Medulla oblongata (tissue), 1 donor: ENCODE results near the gene PYROXD2.

Experiments used
- DNase-seq: peaks from one replicate; pipeline ENCODE4 v3.0.0-alpha.2; 2015; ENCODE audit errors: extremely low spot score

Gene PYROXD2

DNA sequence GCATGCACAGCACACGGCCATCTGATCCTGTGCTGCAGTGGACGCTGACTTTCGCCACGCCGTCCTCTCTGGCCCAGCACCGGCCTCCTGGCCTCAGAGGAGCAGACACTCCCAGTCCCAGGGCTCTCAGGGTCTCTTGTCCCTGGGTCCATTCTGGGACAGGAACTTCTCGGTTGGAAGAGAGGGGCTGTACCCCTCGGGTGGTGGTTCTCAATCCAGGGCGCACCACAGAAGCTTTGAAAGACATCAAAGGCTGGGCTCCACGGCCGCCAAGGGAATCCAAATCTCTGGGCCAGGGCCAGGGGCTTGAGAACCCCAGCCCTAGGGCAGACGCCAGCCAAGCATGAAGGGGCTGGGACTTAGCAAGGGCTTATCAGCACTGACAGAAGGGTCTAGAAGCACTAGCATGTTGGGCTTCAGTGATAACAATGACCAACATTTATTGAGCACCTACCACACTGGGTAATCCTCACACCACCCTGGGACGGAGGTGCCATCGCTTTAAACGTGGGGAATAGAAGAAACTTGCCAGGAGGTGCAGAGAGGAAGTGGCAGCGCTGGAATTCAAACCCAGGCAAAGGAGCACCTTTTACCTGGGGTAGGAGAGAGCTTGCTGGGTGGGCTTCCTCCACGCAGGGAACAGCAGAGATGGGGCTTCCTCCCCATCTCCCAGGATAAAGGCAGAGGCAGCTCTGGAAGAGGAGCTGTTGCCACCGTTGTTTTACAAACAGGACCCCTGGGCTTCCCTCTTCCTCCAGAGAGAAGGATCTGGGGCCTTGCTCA, 1.8 kb upstream of the PYROXD2 start:
- no peak for DNase-seq

DNA sequence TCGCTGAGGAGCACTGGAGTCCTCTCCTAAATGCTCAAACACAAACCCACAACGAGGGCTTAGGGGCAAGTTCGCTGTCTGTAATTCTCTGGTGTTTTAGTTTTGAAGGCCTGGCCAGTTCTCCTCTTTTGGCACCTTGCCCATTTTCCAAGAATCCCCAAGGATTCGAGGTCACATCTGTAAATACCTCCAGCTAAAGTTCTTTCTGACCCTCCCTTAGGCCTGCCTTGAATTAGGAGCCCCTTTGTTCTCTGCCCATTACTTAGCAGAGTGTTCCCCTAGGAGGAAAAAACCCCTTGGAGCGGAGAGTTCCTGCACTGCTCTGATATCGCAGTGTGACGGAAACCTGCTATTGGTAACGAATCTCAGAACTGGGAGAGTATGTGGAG, 743 bp upstream of the PYROXD2 start:
- DNase-seq, result no peak

DNA sequence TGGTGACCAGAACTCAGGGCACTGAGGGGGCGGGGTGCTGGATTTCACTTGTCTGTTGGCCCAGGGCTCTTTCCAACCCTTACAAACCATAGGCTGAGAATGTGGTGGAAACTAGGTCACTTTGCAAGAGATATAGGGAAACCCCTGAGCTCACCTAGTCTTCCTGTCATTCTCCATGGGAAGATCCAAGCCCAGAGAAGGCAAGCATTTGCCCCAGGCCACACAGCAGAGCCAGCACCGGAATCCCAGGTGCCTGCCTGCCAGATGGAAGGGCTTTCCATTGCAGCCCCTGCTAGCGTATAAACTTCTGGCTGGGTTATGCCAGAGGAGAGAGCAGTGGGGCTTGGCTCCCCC, 427 bp downstream of the PYROXD2 start:
- no peak for DNase-seq

DNA sequence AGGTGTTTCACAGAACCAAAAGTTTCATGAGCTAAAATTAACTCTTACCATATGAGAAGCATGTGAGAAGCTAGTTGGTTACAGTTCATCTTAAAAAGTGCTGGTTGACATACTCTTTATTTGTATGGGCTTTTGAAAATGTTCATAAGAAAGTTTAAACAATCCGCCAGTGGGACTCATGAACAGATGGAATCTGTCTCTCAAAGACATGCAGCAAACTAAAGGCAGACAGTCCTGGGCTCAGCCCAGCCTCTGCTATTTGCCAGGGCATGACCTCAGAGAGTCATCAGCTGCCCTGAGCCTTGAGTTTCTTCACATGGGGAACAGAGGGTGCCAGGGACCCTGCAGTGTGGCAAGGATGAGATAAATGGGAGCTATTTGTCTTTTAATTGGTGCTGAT, 3.2 kb downstream of the PYROXD2 start:
- no peak for DNase-seq

DNA sequence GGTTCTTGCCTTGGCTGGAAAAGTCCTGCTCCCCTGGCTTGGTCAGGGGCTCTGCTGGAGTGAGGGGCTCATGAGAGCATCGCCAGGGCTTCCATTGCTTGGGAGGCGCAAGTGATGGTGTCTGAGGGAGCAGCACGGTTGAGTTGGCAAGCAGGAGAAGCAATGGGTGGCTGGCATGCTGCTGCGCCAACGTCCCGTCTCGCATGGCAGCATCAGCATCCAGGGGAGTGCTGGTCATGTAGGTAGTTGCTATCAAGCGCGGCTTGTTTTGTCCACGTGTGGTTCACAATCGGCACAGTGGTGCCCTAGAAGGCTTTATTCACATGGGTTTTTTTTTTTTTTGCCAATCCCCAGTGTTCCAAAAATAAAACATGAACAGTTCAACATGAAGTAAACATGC, 3.8 kb downstream of the PYROXD2 start:
- DNase-seq, result no peak

DNA sequence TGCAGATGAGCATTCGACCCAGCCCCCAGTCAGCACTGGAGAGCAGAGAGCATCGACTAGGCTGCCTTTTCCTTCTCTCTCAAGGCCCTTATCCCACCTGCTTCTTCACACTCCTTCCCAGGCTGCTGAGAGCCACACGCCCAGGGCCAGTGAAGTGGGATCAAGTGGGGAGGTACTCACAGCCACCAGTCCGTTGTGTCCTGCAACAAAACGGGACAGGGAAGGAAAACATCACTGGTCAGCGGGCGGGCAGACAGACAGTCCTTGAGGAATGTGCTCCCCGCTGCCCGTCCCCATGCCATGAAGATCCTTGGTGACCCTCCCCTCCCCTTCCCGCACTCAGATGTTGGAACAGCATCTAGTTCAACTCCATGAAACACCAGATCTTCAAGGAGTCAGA, 4.2 kb downstream of the PYROXD2 start:
- DNase-seq, result no peak

DNA sequence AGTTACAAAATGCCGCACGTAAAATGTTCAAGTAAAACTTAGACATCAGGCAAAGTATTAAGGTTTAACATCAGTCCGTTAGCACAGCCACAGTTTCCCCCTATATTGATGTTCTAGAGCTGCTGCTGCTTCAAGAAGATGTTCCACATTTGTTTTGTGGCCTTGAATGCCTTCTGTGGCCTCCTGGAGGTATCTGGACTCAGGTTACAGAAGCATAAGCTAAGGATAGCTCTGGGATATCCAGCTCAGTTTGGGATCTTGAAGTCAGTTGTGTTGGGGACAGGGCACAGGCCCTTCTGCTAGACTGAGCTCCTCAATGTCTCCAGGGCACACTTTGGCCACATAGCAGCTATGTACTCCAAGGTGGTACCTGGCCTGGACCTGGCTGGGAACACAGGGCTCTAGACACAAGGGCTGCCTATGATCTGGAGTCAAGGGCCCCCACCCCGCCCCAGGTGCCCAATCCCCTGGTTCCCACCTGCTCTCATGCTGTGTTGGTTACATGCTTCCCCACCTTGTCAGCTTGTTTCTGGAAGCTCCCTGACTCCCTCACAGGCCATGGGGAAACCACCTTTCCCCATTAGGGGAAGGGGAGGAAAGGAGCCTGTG, 4.7 kb downstream of the PYROXD2 start:
- DNase-seq, result no peak

DNA sequence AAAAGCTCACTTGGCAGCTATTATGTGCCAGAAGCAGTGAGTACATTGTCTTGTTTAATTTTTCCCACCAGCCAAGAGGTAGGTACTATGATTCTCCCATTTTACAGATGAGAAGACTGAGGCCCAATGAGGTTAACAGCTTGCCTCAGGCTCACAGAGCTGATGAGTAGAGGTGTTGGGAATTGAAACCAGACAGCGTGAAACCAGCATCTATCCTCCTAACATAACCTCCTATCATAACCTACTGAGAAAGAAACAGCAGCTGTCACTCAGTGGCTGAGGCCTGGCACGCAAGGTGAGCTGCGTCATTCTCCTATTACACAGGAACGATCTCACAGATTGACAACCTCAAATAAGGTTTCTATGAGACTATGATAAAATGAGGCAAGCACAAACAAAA, 6.2 kb downstream of the PYROXD2 start:
- no peak for DNase-seq

DNA sequence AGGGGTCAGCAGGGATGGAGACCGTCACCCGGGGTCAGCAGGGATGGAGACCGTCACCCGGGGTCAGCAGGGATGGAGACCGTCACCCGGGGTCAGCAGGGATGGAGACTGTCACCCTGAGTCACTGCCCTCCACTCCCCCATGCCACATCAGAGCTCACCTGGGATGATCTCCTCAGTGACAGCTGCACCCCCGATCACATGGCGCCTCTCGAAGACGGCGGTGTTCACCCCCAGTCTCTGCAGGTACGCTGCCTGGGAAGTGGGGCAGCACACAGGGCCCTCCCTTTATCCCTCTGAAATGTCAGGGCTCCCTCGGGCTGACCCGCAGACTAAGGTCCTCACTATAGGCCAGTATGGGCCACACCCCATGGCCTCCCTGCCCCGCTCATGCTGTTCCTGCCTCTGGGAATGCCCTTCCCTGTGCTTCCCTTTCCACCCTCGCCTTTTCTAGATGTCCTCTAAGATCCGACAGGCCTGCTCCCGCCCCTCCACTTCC, 7.2 kb downstream of the PYROXD2 start:
- DNase-seq, result no peak

DNA sequence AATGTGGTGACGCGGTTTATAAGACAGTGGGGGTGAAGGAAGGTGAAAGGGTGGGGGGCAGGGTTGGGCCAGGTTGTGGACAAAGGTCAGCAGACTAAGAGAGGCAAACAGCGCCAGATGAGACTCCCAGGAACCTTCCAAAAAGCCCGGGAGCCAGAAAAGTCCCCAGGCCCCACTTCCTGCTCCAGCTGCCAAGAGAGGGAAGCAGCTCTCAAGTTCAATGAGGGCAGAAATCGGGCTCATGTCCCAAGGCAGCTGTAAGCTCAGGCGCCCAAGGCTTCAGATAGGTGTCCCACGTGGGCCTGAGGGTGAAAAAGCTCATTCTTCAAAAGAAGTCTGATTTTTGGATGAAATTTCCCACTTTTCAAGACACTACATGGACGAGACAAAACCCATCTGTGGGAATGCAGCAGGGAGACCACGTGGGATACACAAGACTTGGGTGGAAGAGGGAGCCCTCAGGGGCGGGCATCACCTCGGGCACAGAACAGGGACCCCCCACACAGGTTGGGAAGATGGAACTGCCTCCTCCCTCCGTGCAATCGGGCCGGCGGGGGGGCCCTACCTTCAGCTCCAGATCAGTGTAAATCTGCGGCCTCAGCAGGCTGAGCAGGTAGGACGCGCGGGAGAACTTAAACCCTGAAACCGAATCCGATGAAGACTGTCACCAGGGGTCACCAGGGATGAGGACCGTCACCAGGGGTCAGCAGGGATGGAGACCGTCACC, 7.8 kb downstream of the PYROXD2 start:
- no peak for DNase-seq

DNA sequence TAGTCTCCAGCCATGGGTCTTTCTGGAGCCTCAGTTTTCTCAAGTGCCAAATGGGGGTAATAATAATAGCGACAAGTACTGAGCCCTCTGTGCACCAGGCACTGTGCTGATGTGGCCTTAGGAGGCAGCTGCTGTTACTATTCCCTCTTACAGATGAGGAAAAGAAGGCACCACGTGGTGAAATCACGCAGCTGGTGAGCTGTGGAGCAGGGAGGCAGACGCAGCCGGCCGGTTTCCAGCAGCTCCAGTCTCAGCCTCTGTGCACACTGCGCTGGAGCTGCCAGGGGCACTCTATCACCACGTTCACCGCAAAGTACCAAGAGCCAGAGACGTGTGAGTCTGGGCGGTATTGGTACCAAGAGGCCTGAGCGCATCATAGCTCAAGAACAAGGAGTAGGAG, 9.6 kb downstream of the PYROXD2 start:
- peak; percentile 45 for DNase-seq

DNA sequence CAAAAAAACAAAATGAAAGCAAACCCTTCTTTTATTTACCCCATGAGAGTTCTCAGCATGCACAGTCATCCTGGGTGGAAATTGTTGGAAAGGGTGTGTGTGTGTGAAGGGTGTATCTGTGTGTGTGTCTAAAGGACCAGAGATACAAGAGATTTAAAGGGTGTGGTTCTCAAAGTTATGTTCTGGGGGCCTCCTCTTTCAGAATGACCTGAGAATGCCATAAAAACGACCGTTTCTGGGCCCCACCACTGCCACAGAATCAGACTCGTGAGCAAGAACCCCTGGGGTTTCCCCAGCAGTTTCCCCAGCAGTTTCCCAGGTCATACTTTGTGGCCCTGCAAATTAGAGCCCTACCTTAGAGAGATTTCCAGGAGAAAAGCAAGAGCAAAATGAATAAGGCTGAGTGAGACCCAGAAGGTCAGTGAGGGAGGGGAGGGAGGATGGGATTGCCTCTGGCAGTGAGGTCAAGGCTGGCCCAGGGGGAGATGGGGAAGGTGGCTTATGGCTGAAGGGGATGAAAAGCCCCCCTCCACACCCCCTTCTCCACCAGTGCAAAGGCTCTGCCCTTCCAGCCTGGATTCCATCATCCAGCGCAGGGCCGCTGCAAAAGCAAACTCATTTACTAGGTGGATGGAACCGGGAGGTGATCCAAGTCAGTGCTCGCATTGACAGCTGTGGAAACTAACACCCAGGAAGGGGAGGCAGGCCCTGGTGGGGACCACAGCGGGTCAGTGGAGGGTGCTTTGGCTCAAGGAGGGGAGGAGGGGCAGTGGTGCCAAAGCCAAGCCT, 10.2 kb downstream of the PYROXD2 start:
- no peak for DNase-seq

DNA sequence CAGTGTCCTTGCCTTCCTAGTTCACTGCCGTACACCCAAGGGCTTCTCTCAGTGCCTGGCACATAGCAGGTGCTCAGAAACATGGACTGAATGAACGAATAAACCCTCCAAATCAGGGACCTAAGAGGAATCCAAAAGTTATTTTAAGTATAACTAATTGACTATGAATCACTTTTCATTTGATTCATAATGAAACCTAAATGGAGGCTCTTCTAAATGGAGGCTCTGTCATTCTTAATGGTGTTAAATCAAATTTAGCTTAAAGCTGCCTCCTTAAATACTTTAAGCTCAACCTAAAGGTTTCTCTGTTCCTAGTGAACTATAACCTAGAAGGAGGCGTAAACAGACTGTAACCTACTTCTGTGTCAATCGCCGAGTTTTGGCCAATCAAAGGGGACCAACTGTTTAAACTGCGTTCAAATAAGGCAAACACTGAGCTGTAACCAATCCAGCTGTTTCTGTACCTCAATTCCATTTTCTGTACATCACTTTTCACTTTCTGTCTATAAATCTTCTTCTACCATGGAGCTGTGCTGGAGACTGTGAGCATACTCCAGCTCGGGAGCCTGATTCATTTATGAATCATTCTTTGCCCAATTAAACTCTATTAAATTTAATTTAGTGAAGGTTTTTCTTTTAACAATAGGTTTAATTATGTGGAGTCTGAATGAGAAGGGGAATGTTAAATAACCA, 11.0 kb downstream of the PYROXD2 start:
- no peak for DNase-seq

DNA sequence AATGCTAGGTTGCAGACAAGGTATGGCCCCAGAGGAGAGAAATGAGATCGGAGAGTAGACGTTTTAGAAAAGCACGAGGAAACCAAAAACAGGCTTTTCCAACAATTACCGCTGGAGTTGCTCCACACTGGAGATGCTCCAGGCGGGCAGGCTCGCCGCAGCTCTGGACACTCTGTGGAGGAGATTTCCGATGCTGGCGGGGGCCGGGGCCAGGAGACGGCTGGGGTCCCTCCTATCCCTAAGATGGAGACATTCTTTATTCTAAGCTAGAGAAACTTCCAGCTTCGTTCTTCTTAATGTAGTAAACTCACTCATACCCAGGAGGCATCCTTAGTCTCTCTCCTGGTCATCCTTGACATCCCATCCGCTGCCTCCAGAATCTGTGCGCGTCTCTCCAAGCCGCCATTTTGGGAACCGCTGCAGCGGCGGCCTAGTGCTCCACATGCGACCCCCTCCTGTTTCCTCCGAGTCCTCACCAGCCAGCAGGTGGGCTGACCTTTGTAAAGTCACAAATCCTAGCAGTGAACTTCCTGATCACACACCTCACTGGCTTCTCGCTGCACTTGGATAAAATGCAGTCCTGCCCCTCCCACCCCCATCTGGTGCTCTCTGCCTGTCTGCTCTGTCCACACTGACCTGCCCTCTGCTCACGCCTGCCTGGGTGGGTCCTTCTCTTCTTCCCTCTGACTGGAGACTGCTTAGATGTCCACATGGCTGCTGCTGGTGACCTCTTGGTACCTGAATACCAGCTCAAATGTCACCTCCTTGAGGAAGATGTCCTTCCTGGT, 11.9 kb downstream of the PYROXD2 start:
- DNase-seq, result no peak

DNA sequence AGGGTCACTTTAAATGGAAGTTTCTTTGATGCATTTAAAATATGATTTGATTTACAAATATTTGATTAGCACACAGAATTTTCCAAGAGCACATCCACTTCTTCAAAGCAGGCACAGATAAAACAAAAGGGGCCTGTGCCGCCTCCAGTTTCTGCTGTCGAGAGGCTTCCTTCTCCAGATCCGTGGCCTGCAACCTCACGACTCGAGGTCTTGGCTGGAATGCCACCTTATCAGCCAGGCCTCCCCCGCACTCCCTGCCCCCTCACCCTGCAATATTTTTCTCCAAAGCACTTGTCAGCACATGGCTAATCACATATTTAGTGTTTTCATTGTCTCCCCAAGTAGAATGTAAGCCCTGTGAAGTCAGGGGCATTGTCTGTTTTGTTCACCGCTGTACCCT, 12.5 kb downstream of the PYROXD2 start:
- DNase-seq, result no peak

DNA sequence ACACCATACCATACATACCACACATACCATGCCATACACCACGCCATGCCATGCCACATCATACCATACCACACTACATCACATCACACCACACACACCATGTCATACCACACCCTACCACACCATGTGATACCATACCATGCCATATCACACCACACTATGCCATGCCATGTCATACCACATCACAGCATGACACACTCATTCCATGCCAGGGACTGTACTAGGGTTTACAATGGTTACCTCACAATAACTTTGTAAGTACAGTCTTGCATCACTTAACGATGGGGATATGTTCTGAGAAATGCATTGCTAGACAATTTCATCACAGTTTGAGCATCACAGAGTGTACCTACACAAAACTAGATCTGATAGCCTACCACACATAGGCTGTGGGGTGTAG, 14.5 kb downstream of the PYROXD2 start:
- no peak for DNase-seq

DNA sequence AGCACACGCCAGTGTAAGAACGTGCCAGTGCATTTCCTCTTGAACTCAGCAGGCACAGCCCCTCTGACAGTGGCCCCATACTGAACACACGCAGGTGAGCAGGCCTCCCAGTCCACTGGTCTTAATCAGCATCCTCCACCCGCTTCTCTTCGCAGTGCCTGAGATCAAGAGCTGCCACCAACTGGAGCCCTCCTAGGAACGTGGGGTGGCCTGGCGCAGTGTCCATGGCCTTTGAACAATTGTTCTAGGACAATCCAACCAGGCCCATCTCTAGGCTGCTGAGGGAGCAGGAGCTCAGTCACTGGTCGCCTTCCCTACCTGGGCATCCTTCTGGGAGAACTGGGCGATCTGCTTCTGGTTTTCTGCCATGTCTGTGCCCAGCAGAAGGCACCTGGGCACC, 15.2 kb downstream of the PYROXD2 start:
- DNase-seq, result no peak

DNA sequence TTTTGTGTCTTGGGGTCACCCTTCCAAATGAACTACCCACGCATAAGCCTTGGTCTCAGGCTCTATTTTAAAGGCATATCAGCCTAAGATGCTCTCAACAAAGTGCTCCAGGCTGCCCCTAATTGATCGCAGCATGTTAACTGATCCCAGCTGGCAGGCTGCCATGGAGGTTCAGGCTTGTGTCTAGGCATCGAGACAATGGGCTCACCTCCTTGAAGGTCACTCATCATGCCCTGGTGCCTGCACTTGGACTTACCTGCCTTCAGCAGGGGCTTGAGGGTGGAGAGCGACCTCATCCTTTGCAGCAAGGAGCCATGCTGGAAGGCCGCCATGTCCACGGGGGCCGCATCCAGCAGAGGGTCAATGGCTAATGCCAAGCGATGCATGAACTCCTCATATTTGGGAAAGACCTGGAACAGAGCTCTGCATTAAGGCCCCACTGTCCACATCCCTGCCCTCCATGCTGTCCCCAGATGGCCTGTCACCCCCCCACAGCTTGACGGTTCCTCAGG, 17.8 kb downstream of the PYROXD2 start:
- DNase-seq, result no peak

DNA sequence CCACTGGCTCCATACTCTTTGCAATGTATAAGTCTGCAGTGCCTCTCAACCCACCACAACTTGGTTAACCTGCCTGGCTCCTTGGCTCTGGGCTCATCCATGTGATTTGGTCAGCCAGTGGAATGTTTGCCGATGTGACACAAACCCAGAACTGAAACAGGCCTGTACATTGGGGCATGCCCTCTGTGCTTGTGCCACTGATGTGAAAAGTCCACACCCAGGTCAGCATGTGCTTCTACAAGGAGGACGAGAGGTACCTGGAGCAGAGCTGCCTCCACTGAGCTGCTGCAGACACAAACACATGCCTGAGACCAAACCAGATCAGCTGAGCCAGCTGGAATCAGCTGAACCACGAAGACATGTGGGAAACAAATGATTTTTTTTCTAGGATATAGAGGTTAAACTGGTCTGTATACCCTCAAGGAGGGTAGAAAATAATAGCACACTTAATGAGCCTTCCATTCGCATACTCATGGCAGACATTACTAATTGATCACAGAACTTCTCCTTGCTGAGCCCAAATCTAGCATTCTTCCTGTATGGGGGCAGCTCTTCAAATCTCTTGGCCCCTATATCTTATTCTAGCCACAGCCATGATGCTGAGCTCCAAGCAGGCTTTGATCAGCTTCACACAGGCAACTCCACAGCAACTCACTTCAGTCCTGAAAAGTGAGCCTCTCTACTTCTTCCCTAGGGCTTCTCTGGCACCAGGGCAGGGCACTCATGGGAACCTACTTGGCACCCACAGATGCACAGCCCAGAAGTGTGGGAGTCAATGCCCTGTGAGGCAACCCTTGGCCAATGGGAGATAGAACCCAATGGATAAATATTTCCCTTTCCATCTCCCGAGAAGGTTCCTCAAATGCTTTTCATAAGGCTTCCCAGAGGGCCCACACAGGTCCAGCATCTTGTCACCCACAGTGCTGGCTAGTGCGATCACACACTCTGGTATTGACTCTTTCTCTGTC, 18.6 kb downstream of the PYROXD2 start:
- no peak for DNase-seq
